Smooth muscle cell (in vitro differentiated cells): ENCODE data around the gene USP40. TPM values are rescaled to one million over a fixed set of nuclear protein-coding genes. Genes with fewer than 3 reads are reported as not detected.

Source experiments
- DNase-seq: peaks from one replicate; lab custom pipeline; 2025; ENCODE audit not compliant: unreplicated experiment; lab: John Stamatoyannopoulos, UW
- H2AFZ ChIP-seq: fragments of 200-600 bp; sonication (generic); 2 replicates; pipeline ENCODE4 v1.6.0; 2016; ENCODE audit warnings: antibody characterized with exemption, low read depth, mild to moderate bottlenecking
- H3F3A ChIP-seq: fragments of 200-600 bp; sonication (generic); 2 replicates; pipeline ENCODE4 v1.6.0; 2017; ENCODE audit warnings: antibody characterized with exemption, low read depth
- H3K27ac ChIP-seq: fragments of 200-600 bp; sonication (generic); 2 replicates; pipeline ENCODE4 v1.5.1; 2016; ENCODE audit warnings: low read depth, mild to moderate bottlenecking
- H3K27me3 ChIP-seq: fragments of 200-600 bp; sonication (generic); 2 replicates; pipeline ENCODE4 v1.6.1; 2016; ENCODE audit warnings: low read depth, mild to moderate bottlenecking
- H3K36me3 ChIP-seq: fragments of 200-600 bp; sonication (generic); 2 replicates; pipeline ENCODE4 v1.5.1; 2016; ENCODE audit warnings: low read depth
- H3K4me1 ChIP-seq: fragments of 200-600 bp; sonication (generic); 2 replicates; pipeline ENCODE4 v1.5.1; 2016; ENCODE audit warnings: low read depth
- H3K4me2 ChIP-seq: fragments of 200-600 bp; sonication (generic); 2 replicates; pipeline ENCODE4 v1.6.0; 2016; ENCODE audit warnings: mild to moderate bottlenecking
- H3K4me3 ChIP-seq: fragments of 200-600 bp; sonication (generic); 2 replicates; pipeline ENCODE4 v1.5.1; 2016; ENCODE audit warnings: mild to moderate bottlenecking
- H3K79me2 ChIP-seq: fragments of 200-600 bp; sonication (generic); 2 replicates; pipeline ENCODE4 v1.6.0; 2016; ENCODE audit warnings: low read depth, mild to moderate bottlenecking
- H3K9ac ChIP-seq: fragments of 200-600 bp; sonication (generic); 2 replicates; pipeline ENCODE4 v1.6.0; 2016; ENCODE audit warnings: low read depth
- H3K9me3 ChIP-seq: fragments of 200-600 bp; sonication (generic); replicated peaks from 2 replicates; pipeline ENCODE4 v1.5.1; 2016; ENCODE audit warnings: low read depth
- H4K20me1 ChIP-seq: fragments of 200-600 bp; sonication (generic); 2 replicates; pipeline ENCODE4 v1.6.0; 2016; ENCODE audit warnings: low read depth
- CTCF ChIP-seq: fragments of 200-600 bp; sonication (generic); IDR thresholded peaks from 2 replicates; pipeline ENCODE4 v1.5.1; 2017; ENCODE audit warnings: borderline replicate concordance, mild to moderate bottlenecking, antibody characterized with exemption; ENCODE audit not compliant: insufficient read depth, poor library complexity, severe bottlenecking
- WGBS: methylation state at CpG from one replicate; pipeline ENCODE4 v1.1.7; 2016; ENCODE audit warnings: low lambda C conversion rate; 5-methylcytosine and 5-hydroxymethylcytosine counted together
- polyA plus RNA-seq: library from polyadenylated mRNA; unstranded; fragments of >200 nt; fragmentation: Nextera tagmentation; extraction: Ambion mirVana; gene quantifications from 2 replicates; pipeline ENCODE4 v1.2.1, GENCODE V29; 2016
- total RNA-seq: library from RNA; depleted of rRNA; stranded (reverse); fragments of >200 nt; gene quantifications from 2 replicates; pipeline ENCODE4 v1.2.3, GENCODE V29; 2014

The USP40 gene
- total and polyA plus RNA-seq, 2 experiments from 2014 or later = 9.4 to 23.6 TPM

GRCh38 chr2:233426619-233427342, 139.8 kb downstream of the USP40 start:
- WGBS = 51% methylated on average over 7 of the region's 7 CpGs
- Histone ChIP-seq H3K27ac (peak overlapping the region; percentile 74), H3K79me2 (peaks cover 45% of the 10 kb centered on the region)

More at GRCh38 chr2:233426619-233427342, 139.8 kb downstream of the USP40 start:
- H3K9ac ChIP-seq = peak overlapping the region; percentile 22
- no peaks in the 10 kb centered on the region for H3K36me3 ChIP-seq
- peaks cover 21% of the 10 kb centered on the region for H3F3A ChIP-seq
- no peak for DNase-seq
- H2AFZ ChIP-seq = no peak overlapping the region
- no peaks in the 10 kb centered on the region for H3K27me3 ChIP-seq
- H3K4me3 ChIP-seq = no peak overlapping the region
- no peaks in the 10 kb centered on the region for H3K9me3 ChIP-seq
- no peaks in the 10 kb centered on the region for H4K20me1 ChIP-seq
- TF ChIP-seq CTCF = no peak
- H3K4me1 ChIP-seq = peaks cover 9% of the 10 kb centered on the region
- H3K4me2 ChIP-seq = no peak overlapping the region

Other genes with a start within 250 kb of the USP40 start
- 10.6 and 12.2 TPM in 2 replicates for gene DGKD, start 212.3 kb downstream of the USP40 start, total RNA-seq
- gene DGKD, start 212.3 kb downstream of the USP40 start, polyA plus RNA-seq = 14.2 and 19.4 TPM in 2 replicates
- not detected in 2 replicates for gene UGT1A8, start 50.9 kb upstream of the USP40 start, total RNA-seq
- not detected in 2 replicates for gene UGT1A8, start 50.9 kb upstream of the USP40 start, polyA plus RNA-seq
- not detected in 2 replicates for gene UGT1A10, start 69.7 kb upstream of the USP40 start, total RNA-seq
- gene UGT1A10, start 69.7 kb upstream of the USP40 start, polyA plus RNA-seq = not detected in 2 replicates
- gene UGT1A9, start 105.1 kb upstream of the USP40 start, total RNA-seq = not detected in 2 replicates
- not detected in 2 replicates for gene UGT1A9, start 105.1 kb upstream of the USP40 start, polyA plus RNA-seq
- gene UGT1A7, start 115.1 kb upstream of the USP40 start, total RNA-seq = not detected in 2 replicates
- gene UGT1A7, start 115.1 kb upstream of the USP40 start, polyA plus RNA-seq = not detected in 2 replicates
- gene UGT1A6, start 126.1 kb upstream of the USP40 start, total RNA-seq = 0.63 TPM in 1 of 2 replicates, not detected in the other
- not detected in 2 replicates for gene UGT1A6, start 126.1 kb upstream of the USP40 start, polyA plus RNA-seq
- gene UGT1A5, start 146.1 kb upstream of the USP40 start, total RNA-seq = not detected in 2 replicates
- gene UGT1A5, start 146.1 kb upstream of the USP40 start, polyA plus RNA-seq = not detected in 2 replicates
- not detected in 2 replicates for gene UGT1A4, start 152.0 kb upstream of the USP40 start, total RNA-seq
- not detected in 2 replicates for gene UGT1A4, start 152.0 kb upstream of the USP40 start, polyA plus RNA-seq
- gene UGT1A3, start 162.3 kb upstream of the USP40 start, total RNA-seq = not detected in 2 replicates
- not detected in 2 replicates for gene UGT1A3, start 162.3 kb upstream of the USP40 start, polyA plus RNA-seq
- gene UGT1A1, start 193.5 kb upstream of the USP40 start, total RNA-seq = not detected in 2 replicates
- gene UGT1A1, start 193.5 kb upstream of the USP40 start, polyA plus RNA-seq = not detected in 2 replicates
- gene MROH2A, start 211.5 kb upstream of the USP40 start, total RNA-seq = not detected in 2 replicates
- not detected in 2 replicates for gene MROH2A, start 211.5 kb upstream of the USP40 start, polyA plus RNA-seq